ENCODE results near the gene MYRIP.

DNA sequence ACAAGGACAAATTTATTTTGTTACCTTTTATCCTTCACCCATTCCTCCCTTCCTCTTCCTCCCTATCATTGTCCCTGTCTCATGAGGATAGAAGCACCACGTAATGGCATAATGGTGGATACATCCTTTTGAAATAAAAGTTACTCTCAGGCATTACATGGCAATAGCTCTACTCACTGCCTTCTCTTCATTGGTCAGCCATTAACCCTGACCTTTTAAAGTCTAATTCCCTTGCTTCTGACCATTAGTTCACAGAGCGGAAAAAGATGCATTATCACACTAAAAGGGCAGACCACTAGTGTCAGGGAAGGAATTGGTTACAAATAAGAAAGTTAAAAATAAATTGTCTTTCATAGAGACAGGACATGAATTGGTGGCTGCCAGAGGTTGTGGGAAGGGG lies 445.5 kb downstream of the MYRIP start:
- TF ChIP-seq, protein P1, sequence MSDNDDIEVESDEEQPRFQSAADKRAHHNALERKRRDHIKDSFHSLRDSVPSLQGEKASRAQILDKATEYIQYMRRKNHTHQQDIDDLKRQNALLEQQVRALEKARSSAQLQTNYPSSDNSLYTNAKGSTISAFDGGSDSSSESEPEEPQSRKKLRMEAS (IDR thresholded peaks at IDR 0.05): no peak
- TF ChIP-seq POLR2A (IDR thresholded peaks at IDR 0.05; ENCODE audit: borderline replicate concordance, extremely low read depth, insufficient read depth, insufficient read length) (no peak), EGR1 (IDR thresholded peaks at IDR 0.05; ENCODE audit: low read depth) (no peak), SP1 (IDR thresholded peaks at IDR 0.05; ENCODE audit: low read depth) (no peak), EZH2 (IDR thresholded peaks at IDR 0.05) (no peak), SIN3A (IDR thresholded peaks at IDR 0.05; ENCODE audit: low read depth) (no peak), RAD21 (IDR thresholded peaks at IDR 0.05; ENCODE audit: low read depth) (no peak), CBX3 (IDR thresholded peaks at IDR 0.05; ENCODE audit: low read depth) (no peak)
- TF ChIP-seq, protein P2, sequence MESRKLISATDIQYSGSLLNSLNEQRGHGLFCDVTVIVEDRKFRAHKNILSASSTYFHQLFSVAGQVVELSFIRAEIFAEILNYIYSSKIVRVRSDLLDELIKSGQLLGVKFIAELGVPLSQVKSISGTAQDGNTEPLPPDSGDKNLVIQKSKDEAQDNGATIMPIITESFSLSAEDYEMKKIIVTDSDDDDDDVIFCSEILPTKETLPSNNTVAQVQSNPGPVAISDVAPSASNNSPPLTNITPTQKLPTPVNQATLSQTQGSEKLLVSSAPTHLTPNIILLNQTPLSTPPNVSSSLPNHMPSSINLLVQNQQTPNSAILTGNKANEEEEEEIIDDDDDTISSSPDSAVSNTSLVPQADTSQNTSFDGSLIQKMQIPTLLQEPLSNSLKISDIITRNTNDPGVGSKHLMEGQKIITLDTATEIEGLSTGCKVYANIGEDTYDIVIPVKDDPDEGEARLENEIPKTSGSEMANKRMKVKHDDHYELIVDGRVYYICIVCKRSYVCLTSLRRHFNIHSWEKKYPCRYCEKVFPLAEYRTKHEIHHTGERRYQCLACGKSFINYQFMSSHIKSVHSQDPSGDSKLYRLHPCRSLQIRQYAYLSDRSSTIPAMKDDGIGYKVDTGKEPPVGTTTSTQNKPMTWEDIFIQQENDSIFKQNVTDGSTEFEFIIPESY (IDR thresholded peaks at IDR 0.05; ENCODE audit: extremely low read depth, insufficient replicate concordance, low read length): no peak
- TF ChIP-seq, protein P3, sequence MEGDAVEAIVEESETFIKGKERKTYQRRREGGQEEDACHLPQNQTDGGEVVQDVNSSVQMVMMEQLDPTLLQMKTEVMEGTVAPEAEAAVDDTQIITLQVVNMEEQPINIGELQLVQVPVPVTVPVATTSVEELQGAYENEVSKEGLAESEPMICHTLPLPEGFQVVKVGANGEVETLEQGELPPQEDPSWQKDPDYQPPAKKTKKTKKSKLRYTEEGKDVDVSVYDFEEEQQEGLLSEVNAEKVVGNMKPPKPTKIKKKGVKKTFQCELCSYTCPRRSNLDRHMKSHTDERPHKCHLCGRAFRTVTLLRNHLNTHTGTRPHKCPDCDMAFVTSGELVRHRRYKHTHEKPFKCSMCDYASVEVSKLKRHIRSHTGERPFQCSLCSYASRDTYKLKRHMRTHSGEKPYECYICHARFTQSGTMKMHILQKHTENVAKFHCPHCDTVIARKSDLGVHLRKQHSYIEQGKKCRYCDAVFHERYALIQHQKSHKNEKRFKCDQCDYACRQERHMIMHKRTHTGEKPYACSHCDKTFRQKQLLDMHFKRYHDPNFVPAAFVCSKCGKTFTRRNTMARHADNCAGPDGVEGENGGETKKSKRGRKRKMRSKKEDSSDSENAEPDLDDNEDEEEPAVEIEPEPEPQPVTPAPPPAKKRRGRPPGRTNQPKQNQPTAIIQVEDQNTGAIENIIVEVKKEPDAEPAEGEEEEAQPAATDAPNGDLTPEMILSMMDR (IDR thresholded peaks at IDR 0.05 in 2 of 3, conservative IDR thresholded peaks at IDR 0.05 in 1 of 3; ENCODE audit: borderline replicate concordance in 1 of 3, insufficient read depth in 1 of 3, low read depth in 2 of 3, low read length in 2 of 3): no peak

Data from HCT116 (cell line).